ENCODE results near the gene P3H3. TPM values are rescaled to one million over a fixed set of nuclear protein-coding genes. Genes with fewer than 3 reads are reported as not detected.

The P3H3 gene
- total and polyA plus RNA-seq, 9 donors: 4.7 to 92.3 (median 61.1) TPM

DNA sequence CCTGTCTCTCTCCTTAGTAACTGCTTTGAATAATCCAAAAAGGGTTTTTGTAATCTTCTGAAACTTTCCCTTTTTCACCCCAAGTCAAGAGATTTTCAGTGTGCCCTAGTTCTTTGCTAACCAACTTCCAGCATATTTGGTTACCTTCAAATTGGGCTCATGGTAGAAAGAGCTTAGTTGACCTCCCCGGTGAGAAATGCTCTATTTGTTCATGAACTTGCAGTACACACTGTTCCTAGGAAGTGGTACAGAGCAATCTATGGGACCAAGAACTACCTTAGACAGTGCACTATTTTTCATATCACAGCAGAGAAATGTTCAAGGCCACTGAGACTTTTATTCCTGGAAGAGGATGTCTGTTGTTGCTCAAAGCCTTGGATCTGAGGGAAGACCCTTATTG lies 25.4 kb downstream of the P3H3 start:
- TF ChIP-seq POLR2A (IDR thresholded peaks at IDR 0.05) (no peak), EP300 (IDR thresholded peaks at IDR 0.05) (no peak)
- TF ChIP-seq, protein P1, sequence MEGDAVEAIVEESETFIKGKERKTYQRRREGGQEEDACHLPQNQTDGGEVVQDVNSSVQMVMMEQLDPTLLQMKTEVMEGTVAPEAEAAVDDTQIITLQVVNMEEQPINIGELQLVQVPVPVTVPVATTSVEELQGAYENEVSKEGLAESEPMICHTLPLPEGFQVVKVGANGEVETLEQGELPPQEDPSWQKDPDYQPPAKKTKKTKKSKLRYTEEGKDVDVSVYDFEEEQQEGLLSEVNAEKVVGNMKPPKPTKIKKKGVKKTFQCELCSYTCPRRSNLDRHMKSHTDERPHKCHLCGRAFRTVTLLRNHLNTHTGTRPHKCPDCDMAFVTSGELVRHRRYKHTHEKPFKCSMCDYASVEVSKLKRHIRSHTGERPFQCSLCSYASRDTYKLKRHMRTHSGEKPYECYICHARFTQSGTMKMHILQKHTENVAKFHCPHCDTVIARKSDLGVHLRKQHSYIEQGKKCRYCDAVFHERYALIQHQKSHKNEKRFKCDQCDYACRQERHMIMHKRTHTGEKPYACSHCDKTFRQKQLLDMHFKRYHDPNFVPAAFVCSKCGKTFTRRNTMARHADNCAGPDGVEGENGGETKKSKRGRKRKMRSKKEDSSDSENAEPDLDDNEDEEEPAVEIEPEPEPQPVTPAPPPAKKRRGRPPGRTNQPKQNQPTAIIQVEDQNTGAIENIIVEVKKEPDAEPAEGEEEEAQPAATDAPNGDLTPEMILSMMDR (IDR thresholded peaks at IDR 0.05): no peak
- Histone ChIP-seq H3K4me1 (ENCODE audit: insufficient read depth) (peaks cover 7% of the 10 kb centered on the region), H3K27ac (peak overlapping the region in 1 of 2 donors; percentile 42), H3K27me3 (no peaks in the 10 kb centered on the region), H3K9me3 (no peaks in the 10 kb centered on the region), H3K36me3 (no peaks in the 10 kb centered on the region), H3K4me3 (no peak overlapping the region)
- no peak for DNase-seq
- intact Hi-C loops (cut with DNase I): no loop called here
- WGBS, 3 donors: 13 to 26% (median 14%) methylated on average over 1 of the region's 1 CpG

GRCh38 chr12:6854036-6854435 lies 25.8 kb downstream of the P3H3 start:
- H3K27ac ChIP-seq: no peak overlapping the region

GRCh38 chr12:6855322-6855721 lies 27.1 kb downstream of the P3H3 start:
- intact Hi-C loops (cut with DNase I): no loop called here

More at GRCh38 chr12:6854036-6854435, 25.8 kb downstream of the P3H3 start:
- Histone ChIP-seq H3K4me1 (ENCODE audit: insufficient read depth) (peaks cover 7% of the 10 kb centered on the region), H3K36me3 (no peaks in the 10 kb centered on the region), H3K4me3 (no peak overlapping the region), H3K27me3 (no peaks in the 10 kb centered on the region), H3K9me3 (no peaks in the 10 kb centered on the region)
- 45 to 61% (median 51%) methylated on average over 6 of the region's 6 CpGs for WGBS, 3 donors
- DNase-seq: no peak
- TF ChIP-seq POLR2A (IDR thresholded peaks at IDR 0.05) (no peak), EP300 (IDR thresholded peaks at IDR 0.05) (no peak)
- TF ChIP-seq, protein P1 (IDR thresholded peaks at IDR 0.05): no peak
- intact Hi-C loops (cut with DNase I): no loop called here

GRCh38 chr12:6858799-6859198 lies 30.6 kb downstream of the P3H3 start:
- no peaks in the 10 kb centered on the region for H3K36me3 ChIP-seq

More at GRCh38 chr12:6855322-6855721, 27.1 kb downstream of the P3H3 start:
- WGBS, 3 donors: 87 to 90% (median 89%) methylated on average over 14 of the region's 14 CpGs
- Histone ChIP-seq H3K4me1 (ENCODE audit: insufficient read depth) (peaks cover 7% of the 10 kb centered on the region), H3K27ac (no peak overlapping the region), H3K4me3 (no peak overlapping the region), H3K27me3 (no peaks in the 10 kb centered on the region), H3K36me3 (no peaks in the 10 kb centered on the region), H3K9me3 (no peaks in the 10 kb centered on the region)
- TF ChIP-seq, protein P1 (IDR thresholded peaks at IDR 0.05): no peak
- TF ChIP-seq POLR2A (IDR thresholded peaks at IDR 0.05) (no peak), EP300 (IDR thresholded peaks at IDR 0.05) (no peak)
- DNase-seq: no peak

More at GRCh38 chr12:6858799-6859198, 30.6 kb downstream of the P3H3 start:
- intact Hi-C loops (cut with DNase I): no loop called here
- 93 to 97% (median 96%) methylated on average over 2 of the region's 2 CpGs for WGBS, 3 donors
- no peak for DNase-seq
- Histone ChIP-seq H3K4me1 (ENCODE audit: insufficient read depth) (peaks cover 3% of the 10 kb centered on the region), H3K4me3 (no peak overlapping the region), H3K27ac (no peak overlapping the region), H3K27me3 (no peaks in the 10 kb centered on the region), H3K9me3 (no peaks in the 10 kb centered on the region)
- TF ChIP-seq, protein P1 (IDR thresholded peaks at IDR 0.05): no peak
- TF ChIP-seq POLR2A (IDR thresholded peaks at IDR 0.05): no peak
- TF ChIP-seq EP300 (IDR thresholded peaks at IDR 0.05): no peak
